Fibroblast of pulmonary artery (primary cell): Measurements from ENCODE around the gene MAP3K7.

Experiments used
- DNase-seq: peaks from one replicate; pipeline ENCODE4 v3.0.0-alpha.2; 2010; ENCODE audit warnings: low read depth
- H3K4me3 ChIP-seq: replicated peaks from 2 replicates; pipeline ENCODE4 v1.5.1; 2011; ENCODE audit warnings: low read depth, mild to moderate bottlenecking, control low read depth, low read length, moderate library complexity
- CTCF ChIP-seq: IDR thresholded peaks from 2 replicates; pipeline ENCODE4 v1.5.1; 2011; ENCODE audit warnings: mild to moderate bottlenecking, control low read depth, low read length, inconsistent platforms; ENCODE audit errors: missing control alignments

The MAP3K7 gene

GRCh38 chr6:90478789-90479602 is 107.9 kb downstream of the MAP3K7 start:
- H3K4me3 ChIP-seq = no peak overlapping the region
- peak; percentile 86 for TF ChIP-seq CTCF
- peak; percentile 96 for DNase-seq

- H3K4me3 ChIP-seq = no peak overlapping the region
- no peak for TF ChIP-seq CTCF
- DNase-seq = no peak
Measured at GRCh38 chr6:90478278-90478677, 108.6 kb downstream of the MAP3K7 start.

GRCh38 chr6:90477366-90477765 is 109.5 kb downstream of the MAP3K7 start:
- no peak overlapping the region for H3K4me3 ChIP-seq
- TF ChIP-seq CTCF = no peak
- DNase-seq = no peak

- TF ChIP-seq CTCF = no peak
- DNase-seq = no peak
- H3K4me3 ChIP-seq = no peak overlapping the region
Measured at GRCh38 chr6:90472716-90473115, 114.2 kb downstream of the MAP3K7 start.

GRCh38 chr6:90471263-90471662 is 115.6 kb downstream of the MAP3K7 start:
- TF ChIP-seq CTCF = no peak
- H3K4me3 ChIP-seq = no peak overlapping the region
- DNase-seq = no peak

- no peak overlapping the region for H3K4me3 ChIP-seq
- no peak for TF ChIP-seq CTCF
- DNase-seq = no peak
Measured at GRCh38 chr6:90469906-90470305, 117.0 kb downstream of the MAP3K7 start.

GRCh38 chr6:90468859-90469258 is 118.0 kb downstream of the MAP3K7 start:
- no peak overlapping the region for H3K4me3 ChIP-seq
- no peak for DNase-seq
- no peak for TF ChIP-seq CTCF
